ENCODE data around the gene TBC1D22A. TPM values are rescaled to one million over a fixed set of nuclear protein-coding genes. Genes with fewer than 3 reads are reported as not detected.

The TBC1D22A gene
- total and polyA plus RNA-seq, 9 of the 15 experiments (the other 6 are each of a cell fraction or from before 2014, with no cell fraction given) = 0.20 to 11.5 (median 5.2) TPM

- TF ChIP-seq NR4A1 (CRISPR knock-in tag; IDR thresholded peaks at IDR 0.05) = no peak
- peak; percentile 39; the same call in 1 of the 2 replicates for TF ChIP-seq NR4A1 (tag; IDR thresholded peaks at IDR 0.05)
- no peak for TF ChIP-seq PTTG1 (tag; IDR thresholded peaks at IDR 0.05; ENCODE audit: low read depth)
- TF ChIP-seq, protein P1, sequence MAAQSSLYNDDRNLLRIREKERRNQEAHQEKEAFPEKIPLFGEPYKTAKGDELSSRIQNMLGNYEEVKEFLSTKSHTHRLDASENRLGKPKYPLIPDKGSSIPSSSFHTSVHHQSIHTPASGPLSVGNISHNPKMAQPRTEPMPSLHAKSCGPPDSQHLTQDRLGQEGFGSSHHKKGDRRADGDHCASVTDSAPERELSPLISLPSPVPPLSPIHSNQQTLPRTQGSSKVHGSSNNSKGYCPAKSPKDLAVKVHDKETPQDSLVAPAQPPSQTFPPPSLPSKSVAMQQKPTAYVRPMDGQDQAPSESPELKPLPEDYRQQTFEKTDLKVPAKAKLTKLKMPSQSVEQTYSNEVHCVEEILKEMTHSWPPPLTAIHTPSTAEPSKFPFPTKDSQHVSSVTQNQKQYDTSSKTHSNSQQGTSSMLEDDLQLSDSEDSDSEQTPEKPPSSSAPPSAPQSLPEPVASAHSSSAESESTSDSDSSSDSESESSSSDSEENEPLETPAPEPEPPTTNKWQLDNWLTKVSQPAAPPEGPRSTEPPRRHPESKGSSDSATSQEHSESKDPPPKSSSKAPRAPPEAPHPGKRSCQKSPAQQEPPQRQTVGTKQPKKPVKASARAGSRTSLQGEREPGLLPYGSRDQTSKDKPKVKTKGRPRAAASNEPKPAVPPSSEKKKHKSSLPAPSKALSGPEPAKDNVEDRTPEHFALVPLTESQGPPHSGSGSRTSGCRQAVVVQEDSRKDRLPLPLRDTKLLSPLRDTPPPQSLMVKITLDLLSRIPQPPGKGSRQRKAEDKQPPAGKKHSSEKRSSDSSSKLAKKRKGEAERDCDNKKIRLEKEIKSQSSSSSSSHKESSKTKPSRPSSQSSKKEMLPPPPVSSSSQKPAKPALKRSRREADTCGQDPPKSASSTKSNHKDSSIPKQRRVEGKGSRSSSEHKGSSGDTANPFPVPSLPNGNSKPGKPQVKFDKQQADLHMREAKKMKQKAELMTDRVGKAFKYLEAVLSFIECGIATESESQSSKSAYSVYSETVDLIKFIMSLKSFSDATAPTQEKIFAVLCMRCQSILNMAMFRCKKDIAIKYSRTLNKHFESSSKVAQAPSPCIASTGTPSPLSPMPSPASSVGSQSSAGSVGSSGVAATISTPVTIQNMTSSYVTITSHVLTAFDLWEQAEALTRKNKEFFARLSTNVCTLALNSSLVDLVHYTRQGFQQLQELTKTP (IDR thresholded peaks at IDR 0.05; ENCODE audit: low read depth in 1 of 2, partially characterized antibody in 2 of 2) = peak in 1 of 2 experiments; percentile 7
- peak; percentile 94 for TF ChIP-seq NR2C1 (IDR thresholded peaks at IDR 0.05)
- TF ChIP-seq NR2C1 (tag; IDR thresholded peaks at IDR 0.05) = peak; percentile 93
- TF ChIP-seq ZNF395 (CRISPR knock-in tag; IDR thresholded peaks at IDR 0.05) = 0 out of 2 replicates have a peak, but pooled peaks have one; percentile 10
- TF ChIP-seq HDGF (IDR thresholded peaks at IDR 0.05) = no peak
- peak; percentile 22; the same call in 1 of the 2 replicates for TF ChIP-seq ZBTB7A (IDR thresholded peaks at IDR 0.05; ENCODE audit: borderline replicate concordance, control insufficient read depth, low read depth, low read length)
- TF ChIP-seq PKNOX1 (IDR thresholded peaks at IDR 0.05) = peak; percentile 87
- peak in 1 of 2 experiments; percentile 40; a peak in 1 of 4 replicates for TF ChIP-seq MAZ (CRISPR knock-in tag; conservative IDR thresholded peaks at IDR 0.05 in 1 of 2, IDR thresholded peaks at IDR 0.05 in 1 of 2)
- TF ChIP-seq L3MBTL2 (IDR thresholded peaks at IDR 0.05) = peak; percentile 26; the same call in 1 of the 2 replicates
- TF ChIP-seq TAF1 (IDR thresholded peaks at IDR 0.05; ENCODE audit: control insufficient read depth, extremely low read depth, insufficient read depth, low read length, severe bottlenecking) = peak; percentile 27
- TF ChIP-seq JUND (IDR thresholded peaks at IDR 0.05; ENCODE audit: borderline replicate concordance, low read depth, low read length) = peak; percentile 11; the same call in 1 of the 2 replicates
- TF ChIP-seq JUND (tag; IDR thresholded peaks at IDR 0.05; ENCODE audit: borderline replicate concordance, low read depth, low read length) = peak; percentile 39; the same call in 1 of the 3 replicates
- TF ChIP-seq SPI1 (IDR thresholded peaks at IDR 0.05; ENCODE audit: borderline replicate concordance, low read depth, low read length) = peak; percentile 65; the same call in 1 of the 2 replicates
- no peak for TF ChIP-seq ZNF740 (CRISPR knock-in tag; IDR thresholded peaks at IDR 0.05)
- TF ChIP-seq ZNF740 (tag; IDR thresholded peaks at IDR 0.05) = peak in 1 of 2 experiments; percentile 38; a peak in 2 of 4 replicates
These were observed 173.3 kb downstream of the TBC1D22A start (continued) for GRCh38 chr22:46935506-46936377.

Measured in K562 (cell line).